HuH-7 (cell line): ENCODE results near the gene TSFM.
"Not testable (repeated sequence)": the region's sequence is repeated elsewhere in the genome, so short reads cannot be mapped to it uniquely, and the experiment has no call there.

Experiments
- DNase-seq: peaks from one replicate; pipeline ENCODE4 v3.0.0; 2011; ENCODE audit warnings: low spot score

Gene TSFM

GRCh38 chr12:57763881-57764661 is 18.5 kb upstream of the TSFM start:
- no peak for DNase-seq

GRCh38 chr12:57764662-57765002 is 18.0 kb upstream of the TSFM start:
- no peak for DNase-seq

- DNase-seq = peak; percentile 69
These were observed 17.4 kb upstream of the TSFM start for GRCh38 chr12:57765003-57765697.

GRCh38 chr12:57765698-57766463 is 16.7 kb upstream of the TSFM start:
- DNase-seq = no peak

GRCh38 chr12:57766464-57767304 is 15.9 kb upstream of the TSFM start, which contains the start of gene CYP27B1:
Gene CYP27B1 (minus strand): TSS chr12:57767078. CDS start chr12:57767041, 37 bp downstream.
- no peak for DNase-seq

- DNase-seq = no peak
These were observed 15.3 kb upstream of the TSFM start for GRCh38 chr12:57767305-57767698.

GRCh38 chr12:57767876-57768275 is 14.7 kb upstream of the TSFM start:
- no peak for DNase-seq

- DNase-seq = no peak
These were observed 13.0 kb upstream of the TSFM start for GRCh38 chr12:57769594-57769993.

- no peak for DNase-seq
These were observed 11.9 kb upstream of the TSFM start for GRCh38 chr12:57770734-57771133.

GRCh38 chr12:57771236-57771872 is 11.2 kb upstream of the TSFM start:
- DNase-seq = peak; percentile 97

GRCh38 chr12:57771873-57772428 is 10.6 kb upstream of the TSFM start, which contains the start of gene METTL1:
Gene METTL1 (minus strand): TSS chr12:57772105. CDS start chr12:57772083, 22 bp downstream.
- peak; percentile 96 for DNase-seq

GRCh38 chr12:57772429-57773322 is 9.9 kb upstream of the TSFM start, which contains the start of gene EEF1AKMT3:
Gene EEF1AKMT3 (plus strand): TSS chr12:57772614. CDS start chr12:57772725, 111 bp downstream.
- peak; percentile 71 for DNase-seq

GRCh38 chr12:57774634-57775033 is 8.0 kb upstream of the TSFM start:
- DNase-seq = not testable (repeated sequence)

GRCh38 chr12:57775044-57775443 is 7.5 kb upstream of the TSFM start:
- DNase-seq = no peak

- no peak for DNase-seq
These were observed 6.9 kb upstream of the TSFM start for GRCh38 chr12:57775563-57776246.

- no peak for DNase-seq
These were observed 6.4 kb upstream of the TSFM start for GRCh38 chr12:57776247-57776587.

- no peak for DNase-seq
These were observed 5.2 kb upstream of the TSFM start for GRCh38 chr12:57777367-57777766.

GRCh38 chr12:57777911-57778310 is 4.7 kb upstream of the TSFM start:
- DNase-seq = no peak

- DNase-seq = no peak
These were observed 2.9 kb upstream of the TSFM start for GRCh38 chr12:57779736-57780135.
